ENCODE measurements around the gene ZNF618.

Gene ZNF618

DNA sequence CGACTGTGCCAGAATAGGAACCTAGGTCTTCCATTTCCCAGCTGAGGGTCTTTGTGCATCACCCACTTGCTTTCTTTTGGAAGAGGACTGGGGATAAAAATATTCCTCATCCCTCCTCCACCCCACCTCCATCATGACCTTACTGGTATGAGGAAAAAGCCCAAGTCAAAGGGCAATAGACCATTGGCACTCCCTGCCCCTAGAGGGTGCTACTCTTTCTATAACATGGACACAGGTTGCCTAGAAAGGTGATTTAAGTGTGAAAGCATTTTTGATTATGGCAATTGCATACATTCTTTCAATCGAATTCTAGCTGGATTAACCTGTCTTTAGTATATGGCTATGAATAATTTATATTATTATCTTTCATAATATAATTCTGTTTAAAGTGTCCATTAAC is 22.8 kb upstream of the ZNF618 start:
- no peak overlapping the region for H3K4me3 ChIP-seq (ENCODE audit: low read length)
- TF ChIP-seq, protein P1, sequence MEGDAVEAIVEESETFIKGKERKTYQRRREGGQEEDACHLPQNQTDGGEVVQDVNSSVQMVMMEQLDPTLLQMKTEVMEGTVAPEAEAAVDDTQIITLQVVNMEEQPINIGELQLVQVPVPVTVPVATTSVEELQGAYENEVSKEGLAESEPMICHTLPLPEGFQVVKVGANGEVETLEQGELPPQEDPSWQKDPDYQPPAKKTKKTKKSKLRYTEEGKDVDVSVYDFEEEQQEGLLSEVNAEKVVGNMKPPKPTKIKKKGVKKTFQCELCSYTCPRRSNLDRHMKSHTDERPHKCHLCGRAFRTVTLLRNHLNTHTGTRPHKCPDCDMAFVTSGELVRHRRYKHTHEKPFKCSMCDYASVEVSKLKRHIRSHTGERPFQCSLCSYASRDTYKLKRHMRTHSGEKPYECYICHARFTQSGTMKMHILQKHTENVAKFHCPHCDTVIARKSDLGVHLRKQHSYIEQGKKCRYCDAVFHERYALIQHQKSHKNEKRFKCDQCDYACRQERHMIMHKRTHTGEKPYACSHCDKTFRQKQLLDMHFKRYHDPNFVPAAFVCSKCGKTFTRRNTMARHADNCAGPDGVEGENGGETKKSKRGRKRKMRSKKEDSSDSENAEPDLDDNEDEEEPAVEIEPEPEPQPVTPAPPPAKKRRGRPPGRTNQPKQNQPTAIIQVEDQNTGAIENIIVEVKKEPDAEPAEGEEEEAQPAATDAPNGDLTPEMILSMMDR (conservative IDR thresholded peaks at IDR 0.05; ENCODE audit: low read length): peak; percentile 54
- DNase-seq (ENCODE audit: low read depth): peak; percentile 2

DNA sequence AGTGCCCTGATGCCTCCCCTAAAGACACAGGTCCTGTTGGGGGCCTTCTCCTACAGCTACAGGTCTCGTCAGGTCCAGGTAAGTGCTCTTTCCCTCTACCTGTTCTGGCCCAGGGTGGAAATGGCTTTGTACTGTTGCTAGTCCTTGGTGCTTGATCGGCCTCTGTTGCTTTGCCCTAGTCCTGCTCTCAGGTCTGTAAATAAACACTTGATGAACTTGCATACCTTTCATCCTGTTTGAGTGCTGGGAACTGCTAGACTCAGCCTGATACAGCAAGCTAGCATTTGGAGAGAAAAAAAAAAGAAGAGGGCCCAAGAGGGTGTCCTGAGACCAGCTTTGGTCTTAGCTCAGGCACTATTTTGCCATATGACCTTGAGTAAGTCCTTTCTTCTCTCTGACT is 21.8 kb upstream of the ZNF618 start:
- TF ChIP-seq, protein P1 (conservative IDR thresholded peaks at IDR 0.05; ENCODE audit: low read length): no peak
- no peak overlapping the region for H3K4me3 ChIP-seq (ENCODE audit: low read length)
- DNase-seq (ENCODE audit: low read depth): no peak

DNA sequence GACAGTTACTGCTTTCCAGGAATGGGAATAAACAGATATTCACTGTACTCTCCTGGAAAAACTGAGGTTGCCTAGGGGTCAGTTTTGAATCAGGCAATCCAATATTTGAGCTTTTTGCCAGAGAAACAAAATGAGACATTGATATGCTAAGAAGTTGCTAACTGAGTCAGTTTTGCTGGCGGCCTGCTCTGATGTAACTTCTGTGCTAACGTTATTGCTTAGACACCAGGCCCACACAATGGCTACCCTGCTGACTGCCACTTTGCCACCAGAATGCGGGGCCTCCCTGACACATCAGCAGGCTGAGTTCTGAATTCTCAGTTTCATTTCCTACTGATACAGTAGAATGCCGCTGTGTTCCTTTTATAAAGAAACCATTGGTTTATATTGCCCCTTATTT is 18.2 kb upstream of the ZNF618 start:
- no peak overlapping the region for H3K4me3 ChIP-seq (ENCODE audit: low read length)
- DNase-seq (ENCODE audit: low read depth): no peak
- TF ChIP-seq, protein P1 (conservative IDR thresholded peaks at IDR 0.05; ENCODE audit: low read length): no peak

DNA sequence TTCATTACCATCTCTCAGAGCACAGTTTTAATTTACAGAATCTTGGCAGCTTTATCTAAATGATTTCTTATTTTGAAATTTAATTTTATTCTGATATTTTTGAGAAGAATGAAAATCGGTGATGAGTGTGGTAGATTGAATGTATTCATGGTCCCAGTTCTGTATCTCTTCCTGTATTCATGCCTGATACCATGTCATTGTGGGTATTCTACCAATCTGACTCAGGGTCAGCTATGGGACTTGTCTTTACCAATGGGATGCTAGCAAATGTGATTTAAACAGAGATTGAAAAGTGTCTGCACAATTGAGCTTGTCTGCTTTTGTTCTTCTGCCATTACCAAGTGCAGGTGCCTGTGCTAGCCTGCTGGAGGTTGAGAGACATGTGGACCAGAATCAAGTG is 17.8 kb upstream of the ZNF618 start:
- TF ChIP-seq, protein P1 (conservative IDR thresholded peaks at IDR 0.05; ENCODE audit: low read length): no peak
- H3K4me3 ChIP-seq (ENCODE audit: low read length): no peak overlapping the region
- DNase-seq (ENCODE audit: low read depth): no peak

DNA sequence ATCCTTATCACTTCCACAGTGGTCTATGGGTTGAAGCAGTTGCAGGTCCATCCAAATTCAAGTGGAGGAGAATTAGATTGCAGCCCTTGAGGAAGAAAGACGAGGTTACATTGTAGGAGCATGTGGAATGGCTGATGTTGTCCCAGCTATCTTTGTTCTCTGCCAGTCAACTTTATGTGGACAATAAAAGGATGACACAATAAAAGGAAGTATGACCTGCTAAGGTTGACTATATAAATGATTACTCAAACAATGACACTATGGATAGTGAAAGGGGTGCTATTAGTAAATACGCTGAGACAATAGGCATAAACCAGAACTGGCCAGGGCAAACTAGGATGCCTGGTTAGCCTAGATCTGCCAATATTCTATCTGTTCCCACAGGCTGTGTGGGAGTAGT is 12.8 kb upstream of the ZNF618 start:
- no peak for DNase-seq (ENCODE audit: low read depth)
- TF ChIP-seq, protein P1 (conservative IDR thresholded peaks at IDR 0.05; ENCODE audit: low read length): no peak
- no peak overlapping the region for H3K4me3 ChIP-seq (ENCODE audit: low read length)

DNA sequence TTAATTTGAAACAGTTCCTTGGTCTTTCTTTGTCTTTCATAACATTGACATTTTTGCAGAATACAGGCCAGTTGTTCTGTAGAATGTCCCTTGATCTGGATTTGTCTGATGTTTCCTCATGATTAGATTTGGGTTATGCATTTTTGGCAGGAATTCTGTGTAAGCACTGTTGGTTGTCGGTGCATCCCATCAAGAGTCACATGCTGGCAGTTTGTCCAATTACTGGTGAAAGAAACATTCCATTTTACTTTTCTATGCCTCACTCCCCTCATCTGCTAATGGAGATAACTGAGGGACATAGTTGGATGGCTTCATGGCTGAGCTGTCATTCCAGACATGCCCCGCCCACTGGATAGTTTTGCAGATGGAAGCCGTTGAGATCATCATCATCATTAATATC is 7.6 kb upstream of the ZNF618 start:
- TF ChIP-seq, protein P1 (conservative IDR thresholded peaks at IDR 0.05; ENCODE audit: low read length): no peak
- H3K4me3 ChIP-seq (ENCODE audit: low read length): no peak overlapping the region
- peak; percentile 49 for DNase-seq (ENCODE audit: low read depth)

DNA sequence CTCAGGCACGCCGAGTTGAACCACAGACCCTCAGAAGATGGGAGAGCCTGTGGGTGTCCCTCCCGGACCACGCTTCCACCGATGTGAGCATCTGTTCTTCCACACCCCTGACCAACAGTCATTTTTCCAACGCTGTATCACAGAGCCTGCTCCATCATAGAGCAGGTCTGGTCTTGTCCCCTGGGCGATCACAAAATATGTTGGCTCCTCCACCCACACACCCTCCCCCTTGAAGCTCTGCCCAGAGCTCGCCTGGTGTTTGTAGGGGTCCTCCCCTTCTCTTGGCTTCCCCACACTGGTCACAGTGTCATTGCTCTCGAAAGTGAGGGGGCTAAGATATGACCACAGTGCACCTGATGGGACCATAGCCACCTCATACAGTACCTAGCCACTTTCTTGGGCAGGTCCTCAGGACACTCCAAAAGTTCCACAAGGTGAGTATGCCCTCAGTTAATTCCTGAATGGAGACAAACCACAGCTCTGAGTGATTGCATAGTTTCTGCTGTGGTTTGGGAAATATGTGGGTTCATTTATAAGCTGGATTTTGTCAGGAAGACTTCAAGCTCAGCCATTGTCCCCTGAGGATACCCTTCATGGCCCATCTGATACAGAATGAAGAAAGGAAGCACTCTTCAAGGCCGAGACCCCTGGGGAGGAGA is 3.5 kb upstream of the ZNF618 start:
- TF ChIP-seq, protein P1 (conservative IDR thresholded peaks at IDR 0.05; ENCODE audit: low read length): no peak
- no peak overlapping the region for H3K4me3 ChIP-seq (ENCODE audit: low read length)
- DNase-seq (ENCODE audit: low read depth): no peak
